Mesenchymal stem cell (in vitro differentiated cells and primary cell): ENCODE results near the gene MPZL2.

Source experiments
- DNase-seq: peaks from one replicate; pipeline ENCODE4 v3.0.0-alpha.2; 2013
- H2AFZ ChIP-seq: one replicate; pipeline ENCODE4 v1.6.1; 2013; ENCODE audit warnings: low read depth, mild to moderate bottlenecking, control low read depth, inconsistent platforms, low read length, moderate library complexity
- H2AK5ac ChIP-seq: 2 replicates; pipeline ENCODE4 v1.6.1; 2013; ENCODE audit warnings: low read length, moderate library complexity, mild to moderate bottlenecking, inconsistent platforms; ENCODE audit not compliant: severe bottlenecking
- H2BK120ac ChIP-seq: one replicate; pipeline ENCODE4 v1.6.1; 2013; ENCODE audit warnings: low read depth, mild to moderate bottlenecking, inconsistent platforms, low read length, moderate library complexity
- H2BK12ac ChIP-seq, 2 experiments: one replicate each; pipeline ENCODE4 v1.6.1; 2013; ENCODE audit warnings: inconsistent platforms in 2 of 2, low read length in 2 of 2, mild to moderate bottlenecking in 2 of 2, moderate library complexity in 2 of 2, control low read depth in 1 of 2
- H2BK15ac ChIP-seq: one replicate; pipeline ENCODE4 v1.6.1; 2013; ENCODE audit warnings: mild to moderate bottlenecking, low read depth, inconsistent platforms; ENCODE audit not compliant: poor library complexity, severe bottlenecking
- H2BK5ac ChIP-seq: 2 replicates; pipeline ENCODE4 v1.6.1; 2013; ENCODE audit warnings: low read depth, mild to moderate bottlenecking, low read length, control low read depth, inconsistent platforms; ENCODE audit not compliant: poor library complexity, severe bottlenecking
- H3K14ac ChIP-seq, 2 experiments: one replicate each; pipeline ENCODE4 v1.6.1; 2013; ENCODE audit warnings: inconsistent platforms in 2 of 2, low read length in 2 of 2, control low read depth in 1 of 2, mild to moderate bottlenecking in 1 of 2, moderate library complexity in 1 of 2
- H3K18ac ChIP-seq, 2 experiments: one replicate each; pipeline ENCODE4 v1.6.1; 2013; ENCODE audit warnings: inconsistent platforms in 2 of 2, low read length in 2 of 2, control low read depth in 1 of 2, low read depth in 1 of 2, mild to moderate bottlenecking in 1 of 2
- H3K23ac ChIP-seq, 2 experiments: one replicate each; pipeline ENCODE4 v1.6.1; 2013; ENCODE audit warnings: inconsistent platforms in 2 of 2, low read length in 2 of 2, mild to moderate bottlenecking in 2 of 2, moderate library complexity in 2 of 2, control low read depth in 1 of 2
- H3K27ac ChIP-seq: 2 replicates; pipeline ENCODE4 v1.5.1; 2013; ENCODE audit warnings: mild to moderate bottlenecking, moderate library complexity, low read length, control low read depth, inconsistent platforms; ENCODE audit not compliant: poor library complexity, severe bottlenecking
- H3K27me3 ChIP-seq, 2 experiments: 2 replicates each; pipeline versions ENCODE4 v1.6.1 to v1.7.0; 2013; ENCODE audit warnings: low read length in 2 of 2, mild to moderate bottlenecking in 2 of 2, moderate library complexity in 2 of 2, control low read depth in 1 of 2, inconsistent platforms in 1 of 2; ENCODE audit not compliant: control insufficient read depth in 1 of 2, insufficient read depth in 1 of 2
- H3K36me3 ChIP-seq, 2 experiments: 2 replicates each; pipeline versions ENCODE4 v1.6.1 to v1.7.0; 2013; ENCODE audit warnings: low read length in 2 of 2, control low read depth in 1 of 2, inconsistent platforms in 1 of 2, low read depth in 1 of 2, mild to moderate bottlenecking in 1 of 2; ENCODE audit not compliant: insufficient read depth in 2 of 2, control insufficient read depth in 1 of 2
- H3K4ac ChIP-seq, 2 experiments: one replicate each; pipeline ENCODE4 v1.6.1; 2013; ENCODE audit warnings: inconsistent platforms in 2 of 2, low read length in 2 of 2, mild to moderate bottlenecking in 2 of 2, moderate library complexity in 2 of 2, control low read depth in 1 of 2, low read depth in 1 of 2
- H3K4me1 ChIP-seq: 2 replicates; pipeline ENCODE4 v1.6.1; 2013; ENCODE audit warnings: low read depth, low read length, control low read depth; ENCODE audit not compliant: control insufficient read depth, insufficient read depth
- H3K4me2 ChIP-seq: 2 replicates; pipeline ENCODE4 v1.6.1; 2013; ENCODE audit warnings: low read length, mild to moderate bottlenecking, inconsistent platforms; ENCODE audit not compliant: poor library complexity, severe bottlenecking
- H3K4me3 ChIP-seq, 2 experiments: 2 replicates each; pipeline versions ENCODE4 v1.5.1 to v1.7.0; 2013; ENCODE audit warnings: low read length in 2 of 2, mild to moderate bottlenecking in 2 of 2, control low read depth in 1 of 2, low read depth in 1 of 2; ENCODE audit not compliant: insufficient read depth in 1 of 2
- H3K79me1 ChIP-seq: replicated peaks from 2 replicates; pipeline ENCODE4 v1.6.1; 2013; ENCODE audit warnings: mild to moderate bottlenecking, control low read depth, low read length, inconsistent platforms; ENCODE audit not compliant: poor library complexity, severe bottlenecking
- H3K9ac ChIP-seq: 2 replicates; pipeline ENCODE4 v1.7.0; 2013; ENCODE audit warnings: mild to moderate bottlenecking, low read length, moderate library complexity
- H3K9me3 ChIP-seq: 2 replicates; pipeline ENCODE4 v1.7.0; 2013; ENCODE audit warnings: mild to moderate bottlenecking, low read length; ENCODE audit not compliant: control insufficient read depth
- H4K8ac ChIP-seq: one replicate; pipeline ENCODE4 v1.6.1; 2013; ENCODE audit warnings: inconsistent platforms, mild to moderate bottlenecking, low read length, moderate library complexity
- H4K91ac ChIP-seq: one replicate; pipeline ENCODE4 v1.6.1; 2013; ENCODE audit warnings: mild to moderate bottlenecking, low read length, inconsistent platforms
- WGBS: methylation state at CpG from one replicate; pipeline ENCODE4 v1.1.7; 2013; ENCODE audit warnings: mixed read lengths; 5-methylcytosine and 5-hydroxymethylcytosine counted together

The MPZL2 gene

GRCh38 chr11:118215262-118215661 is 48.8 kb downstream of the MPZL2 start:
- 93% methylated on average over 2 of the region's 3 CpGs for WGBS
- Histone ChIP-seq H3K4ac (no peak overlapping the region), H3K14ac (no peak overlapping the region), H2AFZ (no peak overlapping the region), H2BK120ac (no peak overlapping the region), H3K27me3 (peaks cover 65 to 84% of the 10 kb centered on the region in 2 experiments), H2BK5ac (no peak overlapping the region), H3K4me3 (no peak overlapping the region), H2BK12ac (no peak overlapping the region), H3K79me1 (no peaks in the 10 kb centered on the region), H3K4me1 (no peaks in the 10 kb centered on the region), H3K23ac (no peak overlapping the region), H3K4me2 (no peak overlapping the region), H2AK5ac (no peak overlapping the region), H3K36me3 (no peaks in the 10 kb centered on the region), H3K18ac (no peak overlapping the region), H3K27ac (no peak overlapping the region), H2BK15ac (no peak overlapping the region), H3K9ac (no peak overlapping the region), H3K9me3 (no peaks in the 10 kb centered on the region), H4K8ac (no peak overlapping the region), H4K91ac (no peak overlapping the region)
- DNase-seq = no peak

- no peaks in the 10 kb centered on the region for H3K9me3 ChIP-seq
- H3K9ac ChIP-seq = no peak overlapping the region
- no peaks in the 10 kb centered on the region for H3K4me1 ChIP-seq
- no peak overlapping the region for H2BK120ac ChIP-seq
- H3K4me2 ChIP-seq = no peak overlapping the region
- H2BK12ac ChIP-seq = no peak overlapping the region
- no peak overlapping the region for H3K4ac ChIP-seq
- H2AK5ac ChIP-seq = no peak overlapping the region
- no peaks in the 10 kb centered on the region for H3K79me1 ChIP-seq
- H4K8ac ChIP-seq = no peak overlapping the region
- no peak for DNase-seq
- 73% methylated on average over 6 of the region's 6 CpGs for WGBS
- H4K91ac ChIP-seq = no peak overlapping the region
- no peak overlapping the region for H2AFZ ChIP-seq
- H3K14ac ChIP-seq = no peak overlapping the region
- no peak overlapping the region for H2BK15ac ChIP-seq
- no peaks in the 10 kb centered on the region for H3K36me3 ChIP-seq
- H3K27me3 ChIP-seq = peaks cover 58 to 81% of the 10 kb centered on the region in 2 experiments
- no peak overlapping the region for H2BK5ac ChIP-seq
- no peak overlapping the region for H3K18ac ChIP-seq
- H3K23ac ChIP-seq = no peak overlapping the region
- no peak overlapping the region for H3K4me3 ChIP-seq
- H3K27ac ChIP-seq = no peak overlapping the region
Observed at GRCh38 chr11:118214210-118214914, 49.7 kb downstream of the MPZL2 start.

- Histone ChIP-seq H3K9me3 (no peaks in the 10 kb centered on the region), H2BK120ac (no peak overlapping the region), H3K27ac (no peak overlapping the region), H4K91ac (no peak overlapping the region), H3K23ac (no peak overlapping the region), H2BK12ac (no peak overlapping the region), H2BK5ac (no peak overlapping the region), H3K27me3 (peaks cover 60 to 81% of the 10 kb centered on the region in 2 experiments), H3K14ac (no peak overlapping the region), H3K4me1 (no peaks in the 10 kb centered on the region), H3K9ac (no peak overlapping the region), H3K4me2 (no peak overlapping the region), H3K36me3 (no peaks in the 10 kb centered on the region), H4K8ac (no peak overlapping the region), H3K4ac (no peak overlapping the region), H2AFZ (no peak overlapping the region), H2AK5ac (no peak overlapping the region), H3K4me3 (no peak overlapping the region), H3K79me1 (no peaks in the 10 kb centered on the region), H2BK15ac (no peak overlapping the region), H3K18ac (no peak overlapping the region)
- no peak for DNase-seq
- WGBS = 69% methylated on average over 1 of the region's 2 CpGs
Observed at GRCh38 chr11:118213781-118214180, 50.3 kb downstream of the MPZL2 start.

- H3K27me3 ChIP-seq = peaks cover 63 to 87% of the 10 kb centered on the region in 2 experiments
- 88% methylated on average over 3 of the region's 4 CpGs for WGBS
- no peak overlapping the region for H2AFZ ChIP-seq
- H2BK5ac ChIP-seq = no peak overlapping the region
- H2BK15ac ChIP-seq = no peak overlapping the region
- H2BK12ac ChIP-seq = no peak overlapping the region
- H4K8ac ChIP-seq = no peak overlapping the region
- H4K91ac ChIP-seq = no peak overlapping the region
- no peak overlapping the region for H3K18ac ChIP-seq
- no peaks in the 10 kb centered on the region for H3K9me3 ChIP-seq
- H3K23ac ChIP-seq = no peak overlapping the region
- H2BK120ac ChIP-seq = no peak overlapping the region
- no peak overlapping the region for H3K14ac ChIP-seq
- no peak overlapping the region for H3K4me2 ChIP-seq
- H2AK5ac ChIP-seq = no peak overlapping the region
- H3K27ac ChIP-seq = no peak overlapping the region
- H3K79me1 ChIP-seq = no peaks in the 10 kb centered on the region
- DNase-seq = no peak
- H3K4ac ChIP-seq = no peak overlapping the region
- H3K36me3 ChIP-seq = no peaks in the 10 kb centered on the region
- H3K4me3 ChIP-seq = no peak overlapping the region
- H3K4me1 ChIP-seq = no peaks in the 10 kb centered on the region
- no peak overlapping the region for H3K9ac ChIP-seq
Observed at GRCh38 chr11:118213201-118213600, 50.9 kb downstream of the MPZL2 start.
